Central memory CD8-positive, alpha-beta T cell (primary cell): ENCODE measurements around the gene FAIM2.
"Not testable (repeated sequence)": the region's sequence is repeated elsewhere in the genome, so short reads cannot be mapped to it uniquely, and the experiment has no call there.

Experiments used
- ATAC-seq: fragments of 150-1000 bp; cut with Tn5 transposase; replicated peaks from 2 replicates; pipeline ENCODE4 v1.10.0; 2022; ENCODE audit warnings: mild to moderate bottlenecking, moderate FRiP score, moderate number of reproducible peaks; ENCODE audit not compliant: poor library complexity, severe bottlenecking; ENCODE audit errors: extremely low read depth
- DNase-seq, 2 donors: peaks; one replicate each; pipeline ENCODE4 v3.0.0; 2021; ENCODE audit warnings: low spot score in 2 of 2
- H3K27ac Mint-ChIP-seq: one replicate; pipeline ENCODE4 v1.8.0; 2022; ENCODE audit warnings: low read depth, mild to moderate bottlenecking, moderate library complexity, mixed read lengths
- H3K27me3 Mint-ChIP-seq: one replicate; pipeline ENCODE4 v1.8.0; 2022; ENCODE audit warnings: mixed read lengths
- H3K36me3 Mint-ChIP-seq: one replicate; pipeline ENCODE4 v1.8.0; 2022; ENCODE audit warnings: mild to moderate bottlenecking, moderate library complexity, mixed read lengths; ENCODE audit not compliant: insufficient read depth
- H3K4me1 Mint-ChIP-seq: one replicate; pipeline ENCODE4 v1.8.0; 2022; ENCODE audit warnings: mixed read lengths
- H3K4me3 Mint-ChIP-seq: one replicate; pipeline ENCODE4 v1.8.0; 2022; ENCODE audit warnings: mild to moderate bottlenecking, moderate library complexity, mixed read lengths
- H3K9me3 Mint-ChIP-seq: one replicate; pipeline ENCODE4 v1.8.0; 2022; ENCODE audit warnings: mixed read lengths

The FAIM2 gene

DNA sequence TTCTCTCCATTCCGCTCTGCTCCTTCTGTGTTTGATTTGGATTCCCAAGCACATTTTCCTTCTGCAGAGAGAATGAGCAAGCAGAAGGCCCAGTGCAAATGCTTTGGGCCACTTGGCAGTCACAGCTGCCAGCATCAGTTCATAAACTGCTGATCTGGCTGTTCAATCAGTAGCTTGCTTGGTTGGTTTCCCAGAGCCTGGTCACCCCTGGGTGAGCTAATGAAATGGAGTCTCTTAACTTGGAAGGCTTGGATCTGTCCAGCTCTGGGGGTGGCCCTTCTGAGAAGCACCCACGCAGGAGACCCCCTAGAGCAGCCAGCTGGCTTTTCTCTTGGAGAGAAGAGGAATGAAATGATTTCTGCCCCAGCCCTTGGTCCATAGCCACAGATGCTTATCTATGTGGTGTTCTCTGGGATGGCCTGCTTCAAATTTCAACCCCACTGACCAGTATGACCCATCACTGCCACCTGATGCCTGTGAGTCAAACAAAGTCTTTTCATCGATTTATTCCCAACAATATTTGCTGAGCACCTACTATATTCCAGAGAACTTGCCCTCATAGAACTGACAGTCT lies 30.3 kb downstream of the FAIM2 start:
- Mint-ChIP-seq H3K9me3 (peaks cover 6% of the 10 kb centered on the region), H3K27me3 (no peaks in the 10 kb centered on the region), H3K4me3 (no peak overlapping the region), H3K27ac (no peak overlapping the region), H3K4me1 (no peaks in the 10 kb centered on the region), H3K36me3 (no peaks in the 10 kb centered on the region)
- no peak for DNase-seq
- ATAC-seq = no peak

DNA sequence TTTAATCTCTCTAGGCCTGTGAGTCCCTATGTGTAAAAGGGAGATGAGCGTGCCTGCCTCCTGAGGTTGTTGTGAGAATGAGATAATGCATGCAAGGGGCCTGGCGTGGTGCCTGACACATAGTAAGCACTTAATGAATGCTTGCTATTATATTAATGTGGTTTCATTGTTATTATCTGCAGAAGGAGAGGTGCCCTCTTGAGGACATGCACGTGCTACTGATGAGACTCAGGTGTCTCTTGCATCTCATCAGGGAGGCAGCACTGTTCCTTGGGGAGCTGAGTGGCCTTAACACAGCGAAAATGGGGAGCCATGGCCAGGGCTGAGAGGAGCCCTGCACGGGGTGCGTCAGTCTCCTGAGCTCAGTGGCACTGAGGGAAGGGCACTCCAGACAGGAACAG lies 30.9 kb downstream of the FAIM2 start:
- peaks cover 2% of the 10 kb centered on the region for H3K9me3 Mint-ChIP-seq
- no peaks in the 10 kb centered on the region for H3K4me1 Mint-ChIP-seq
- DNase-seq = no peak
- H3K36me3 Mint-ChIP-seq = no peaks in the 10 kb centered on the region
- no peak overlapping the region for H3K27ac Mint-ChIP-seq
- no peak overlapping the region for H3K4me3 Mint-ChIP-seq
- ATAC-seq = no peak
- no peaks in the 10 kb centered on the region for H3K27me3 Mint-ChIP-seq

DNA sequence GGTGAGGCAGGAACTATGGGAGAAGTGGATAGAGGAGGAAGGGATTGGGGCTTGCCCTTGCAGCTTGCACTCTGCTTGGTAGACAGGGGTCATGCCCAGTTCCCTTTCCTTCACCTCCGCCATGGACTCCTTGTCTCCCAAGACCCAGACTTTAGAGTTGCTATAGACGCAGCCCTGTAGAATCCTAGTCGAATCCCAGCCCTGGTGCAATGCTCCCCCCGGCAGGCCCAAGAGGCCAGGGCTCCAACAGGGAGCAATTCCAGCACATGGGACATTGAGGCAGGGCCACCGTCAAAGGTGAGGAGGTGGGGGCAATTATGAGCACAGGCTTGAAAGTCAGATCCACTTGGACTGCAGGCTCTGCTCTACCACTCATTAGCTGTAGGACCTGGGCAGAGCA lies 31.3 kb downstream of the FAIM2 start:
- ATAC-seq (no peak), DNase-seq (no peak)
- no peaks in the 10 kb centered on the region for H3K9me3 Mint-ChIP-seq
- no peaks in the 10 kb centered on the region for H3K27me3 Mint-ChIP-seq
- H3K4me3 Mint-ChIP-seq = no peak overlapping the region
- H3K36me3 Mint-ChIP-seq = no peaks in the 10 kb centered on the region
- no peak overlapping the region for H3K27ac Mint-ChIP-seq
- no peaks in the 10 kb centered on the region for H3K4me1 Mint-ChIP-seq

DNA sequence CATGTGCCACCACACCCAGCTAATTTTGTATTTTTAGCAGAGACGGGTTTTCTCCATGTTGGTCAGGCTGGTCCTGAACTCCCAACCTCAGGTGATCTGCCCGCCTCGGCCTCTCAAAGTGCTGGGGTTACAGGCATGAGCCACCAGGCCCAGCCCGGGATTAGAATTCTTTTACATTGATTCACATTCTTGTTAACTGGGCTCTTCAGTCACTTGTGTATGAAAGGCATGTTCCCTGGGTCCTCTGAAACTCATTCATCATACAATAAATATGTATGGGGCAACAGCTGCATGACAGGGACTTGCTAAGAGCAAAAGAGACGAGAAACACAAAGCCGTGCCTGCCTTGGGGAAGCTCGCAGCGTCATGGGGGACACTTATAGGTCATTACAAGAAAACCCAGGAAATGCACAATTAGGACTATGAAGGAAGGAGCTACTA lies 31.9 kb downstream of the FAIM2 start:
- not testable (repeated sequence) for H3K4me3 Mint-ChIP-seq, H3K36me3 Mint-ChIP-seq, ATAC-seq, H3K27me3 Mint-ChIP-seq, H3K27ac Mint-ChIP-seq, DNase-seq, H3K4me1 Mint-ChIP-seq, H3K9me3 Mint-ChIP-seq

DNA sequence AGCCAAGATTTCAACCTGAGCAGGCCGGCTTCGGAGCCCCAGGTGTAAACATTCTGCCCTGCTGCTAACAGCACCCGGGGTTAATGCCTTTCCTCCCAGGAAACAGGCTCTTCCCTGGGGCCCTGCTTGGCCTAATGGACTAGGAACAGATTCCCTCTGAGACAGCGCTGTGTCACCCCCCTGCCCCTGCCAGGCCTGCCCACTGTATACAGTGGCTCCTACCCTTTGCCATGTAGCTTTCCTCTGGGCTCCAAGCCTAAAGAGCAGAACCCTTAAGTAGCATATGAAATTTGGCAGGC lies 32.5 kb downstream of the FAIM2 start:
- Mint-ChIP-seq H3K4me1 (no peaks in the 10 kb centered on the region), H3K36me3 (no peaks in the 10 kb centered on the region), H3K9me3 (no peaks in the 10 kb centered on the region), H3K27ac (no peak overlapping the region), H3K4me3 (no peak overlapping the region), H3K27me3 (no peaks in the 10 kb centered on the region)
- DNase-seq (no peak), ATAC-seq (no peak)

DNA sequence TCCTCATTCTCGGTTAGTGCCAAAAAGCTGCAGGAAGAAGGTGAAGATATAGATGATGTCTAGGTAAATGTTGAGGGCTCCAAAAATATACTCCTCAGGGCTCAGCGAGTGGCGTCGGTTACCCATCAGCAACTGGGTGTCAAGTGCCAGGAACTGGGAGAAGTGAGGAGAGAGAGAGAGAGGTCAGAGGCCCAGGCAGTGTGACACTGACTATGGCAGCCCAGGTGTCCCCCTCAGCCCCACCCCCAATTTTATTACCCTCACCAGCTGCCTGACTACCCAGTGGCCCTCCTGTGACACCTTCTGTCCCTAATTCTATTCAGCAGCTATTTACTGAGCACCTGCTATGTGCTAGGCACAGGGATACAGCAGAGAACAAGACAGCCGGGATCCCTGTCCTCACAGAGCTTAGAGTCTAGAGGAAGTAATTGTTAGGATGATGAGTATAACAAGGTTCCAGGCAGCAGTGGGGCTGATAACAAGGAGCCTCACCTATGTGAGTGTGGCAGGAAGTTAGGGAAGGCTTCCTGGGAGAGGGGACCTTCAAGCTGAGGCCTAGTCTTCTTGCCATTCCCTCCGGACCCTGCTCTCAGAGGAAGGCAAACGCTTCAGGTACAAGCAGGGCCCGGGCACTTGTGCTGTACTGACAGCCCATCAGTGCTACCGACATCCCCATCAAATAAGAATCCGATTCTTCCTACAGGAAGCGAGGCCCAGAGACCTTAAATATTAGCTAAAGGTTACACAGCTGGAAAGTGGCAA lies 33.0 kb downstream of the FAIM2 start:
- Mint-ChIP-seq H3K4me3 (no peak overlapping the region), H3K4me1 (no peaks in the 10 kb centered on the region), H3K27me3 (peaks cover 4% of the 10 kb centered on the region), H3K36me3 (no peaks in the 10 kb centered on the region), H3K9me3 (no peaks in the 10 kb centered on the region), H3K27ac (no peak overlapping the region)
- no peak for ATAC-seq
- no peak for DNase-seq

DNA sequence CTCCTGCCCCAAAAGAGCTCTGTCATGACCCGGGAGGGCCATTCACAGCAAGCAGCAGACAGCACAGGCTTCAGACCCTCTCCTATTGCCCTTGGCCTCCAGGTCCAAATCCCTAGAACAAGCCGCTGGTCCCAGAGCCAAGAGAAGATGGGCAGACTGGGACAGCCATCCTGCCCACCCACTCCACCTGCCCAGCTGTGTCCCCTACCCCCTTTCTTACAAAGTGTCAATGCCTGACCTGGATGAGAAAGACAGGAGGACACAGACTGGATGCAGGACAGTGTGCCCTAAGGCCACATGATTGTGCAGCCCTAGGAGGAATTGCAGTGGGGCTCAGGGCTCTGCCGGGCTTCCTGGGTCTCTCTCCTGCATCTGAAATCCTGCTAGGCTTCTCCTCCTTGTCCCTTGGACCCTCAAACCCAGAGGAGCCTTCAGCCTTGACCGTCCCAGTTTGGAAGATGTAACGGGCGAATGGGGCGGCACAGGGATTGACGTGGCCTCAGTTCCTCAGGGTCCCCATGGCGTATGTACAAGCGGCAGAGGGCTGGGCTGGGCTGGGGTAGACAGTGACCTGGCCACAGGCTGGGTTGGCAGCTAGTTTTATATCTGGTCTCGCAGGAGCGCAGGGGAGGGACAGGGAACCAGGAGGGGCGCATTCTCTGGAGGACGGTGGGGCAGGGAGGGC lies 33.7 kb downstream of the FAIM2 start:
- no peaks in the 10 kb centered on the region for H3K4me1 Mint-ChIP-seq
- H3K27ac Mint-ChIP-seq = no peak overlapping the region
- H3K9me3 Mint-ChIP-seq = no peaks in the 10 kb centered on the region
- ATAC-seq (no peak), DNase-seq (no peak)
- H3K36me3 Mint-ChIP-seq = no peaks in the 10 kb centered on the region
- no peak overlapping the region for H3K4me3 Mint-ChIP-seq
- H3K27me3 Mint-ChIP-seq = peaks cover 11% of the 10 kb centered on the region

DNA sequence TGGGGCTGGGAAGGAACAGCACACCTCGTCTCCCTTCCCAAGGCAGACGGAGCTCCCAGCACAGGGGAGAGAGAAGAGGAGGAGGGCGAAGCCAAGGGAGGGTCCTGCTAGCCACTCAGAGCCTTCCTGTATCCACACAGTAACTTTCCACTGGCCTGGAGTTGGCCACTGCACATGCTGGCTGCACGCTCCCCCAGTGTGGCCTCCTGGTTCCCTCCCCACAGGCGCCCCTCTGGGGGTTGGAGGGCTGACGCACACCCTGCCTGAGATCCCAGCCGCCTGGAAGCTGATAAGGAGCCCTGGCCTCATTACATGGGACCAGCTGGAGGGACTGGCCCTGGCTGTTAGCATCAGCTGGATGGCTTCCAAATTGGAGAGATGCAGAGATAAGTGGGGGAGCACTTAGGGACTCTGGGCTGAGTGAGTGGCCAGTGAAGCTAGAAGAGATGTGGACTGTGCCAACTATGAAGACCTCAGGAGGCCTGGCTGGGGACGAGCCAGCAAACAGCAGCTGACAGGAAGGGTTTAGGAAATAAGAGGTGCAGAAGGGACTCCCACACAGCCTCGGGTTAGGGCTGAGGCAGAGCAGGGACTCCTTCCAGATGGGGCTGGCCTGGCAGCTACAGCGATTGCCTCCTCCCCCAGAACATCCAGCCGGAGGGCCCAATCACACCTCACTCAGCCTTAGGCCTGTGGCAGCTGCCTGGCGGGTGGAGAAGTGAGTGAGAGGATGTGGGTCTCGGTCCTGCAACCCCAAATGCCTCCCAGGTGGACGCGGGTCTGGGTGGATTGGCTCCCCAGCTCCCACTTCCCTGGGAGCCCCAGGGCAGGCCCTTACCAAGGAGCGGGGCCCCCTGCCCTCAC lies 34.5 kb downstream of the FAIM2 start:
- Mint-ChIP-seq H3K27me3 (peaks cover 19% of the 10 kb centered on the region), H3K36me3 (no peaks in the 10 kb centered on the region), H3K27ac (no peak overlapping the region), H3K4me1 (no peaks in the 10 kb centered on the region), H3K9me3 (no peaks in the 10 kb centered on the region), H3K4me3 (no peak overlapping the region)
- ATAC-seq (no peak), DNase-seq (no peak)

DNA sequence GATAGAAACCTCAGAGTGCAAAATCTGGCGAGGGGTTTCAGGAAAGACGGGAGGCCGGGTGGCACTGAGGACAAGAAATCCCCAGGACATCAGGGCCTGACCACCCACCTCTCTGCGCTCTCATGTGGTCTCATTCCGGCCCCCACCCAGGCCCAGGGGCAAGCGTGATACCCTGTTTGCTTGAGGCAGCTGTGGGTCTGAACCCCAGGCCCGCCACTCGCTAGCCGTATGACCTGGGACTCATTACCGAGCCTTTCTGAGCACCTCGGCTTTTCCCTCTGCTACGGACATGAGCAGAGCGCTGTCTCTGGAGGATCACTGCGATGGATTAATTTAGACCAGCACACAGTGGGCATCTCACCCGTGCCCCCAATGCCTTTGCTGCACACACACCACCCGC lies 35.3 kb downstream of the FAIM2 start:
- Mint-ChIP-seq H3K4me1 (no peaks in the 10 kb centered on the region), H3K27me3 (peaks cover 21% of the 10 kb centered on the region), H3K4me3 (no peak overlapping the region), H3K27ac (no peak overlapping the region), H3K36me3 (no peaks in the 10 kb centered on the region), H3K9me3 (no peaks in the 10 kb centered on the region)
- DNase-seq (no peak), ATAC-seq (no peak)

DNA sequence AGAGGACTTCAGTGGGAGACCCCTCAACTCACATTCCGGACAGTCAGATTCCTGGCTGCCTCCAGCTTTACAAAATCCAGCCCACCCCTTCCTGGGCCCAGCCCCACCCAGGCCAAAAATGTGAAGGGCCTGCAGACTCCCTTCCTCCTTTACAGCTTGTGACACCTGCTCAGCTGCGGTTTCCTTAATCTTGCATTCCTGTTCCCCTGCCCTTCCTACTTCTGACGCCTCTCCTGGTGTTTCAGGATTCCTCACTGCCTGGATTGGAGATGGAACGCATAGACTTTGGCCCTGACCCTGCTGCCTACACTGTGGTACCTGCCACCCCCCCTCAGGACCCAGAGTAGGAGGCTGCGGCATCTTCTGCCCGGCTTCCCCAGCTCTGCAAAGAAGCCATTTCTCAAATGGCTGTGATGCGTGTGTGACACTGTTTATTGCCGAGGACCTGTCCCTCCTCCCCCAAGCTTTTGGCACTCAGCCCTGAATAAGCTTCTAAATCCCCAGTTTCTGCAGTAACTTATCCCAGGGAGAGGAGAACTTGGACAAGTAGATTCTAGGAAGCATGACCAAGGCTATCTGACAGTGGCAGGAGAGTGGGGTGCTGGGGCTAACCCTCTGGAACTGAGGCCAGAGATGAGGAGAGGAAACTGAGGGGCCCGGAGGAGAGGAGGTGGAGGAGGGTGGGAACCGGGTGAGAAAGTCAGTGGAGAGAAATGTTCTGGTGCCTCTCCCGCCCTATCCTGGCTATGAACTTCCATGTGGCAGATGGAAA lies 35.9 kb downstream of the FAIM2 start:
- H3K4me3 Mint-ChIP-seq = no peak overlapping the region
- H3K27me3 Mint-ChIP-seq = peaks cover 21% of the 10 kb centered on the region
- H3K9me3 Mint-ChIP-seq = no peaks in the 10 kb centered on the region
- DNase-seq (no peak), ATAC-seq (no peak)
- H3K4me1 Mint-ChIP-seq = no peaks in the 10 kb centered on the region
- no peak overlapping the region for H3K27ac Mint-ChIP-seq
- no peaks in the 10 kb centered on the region for H3K36me3 Mint-ChIP-seq

DNA sequence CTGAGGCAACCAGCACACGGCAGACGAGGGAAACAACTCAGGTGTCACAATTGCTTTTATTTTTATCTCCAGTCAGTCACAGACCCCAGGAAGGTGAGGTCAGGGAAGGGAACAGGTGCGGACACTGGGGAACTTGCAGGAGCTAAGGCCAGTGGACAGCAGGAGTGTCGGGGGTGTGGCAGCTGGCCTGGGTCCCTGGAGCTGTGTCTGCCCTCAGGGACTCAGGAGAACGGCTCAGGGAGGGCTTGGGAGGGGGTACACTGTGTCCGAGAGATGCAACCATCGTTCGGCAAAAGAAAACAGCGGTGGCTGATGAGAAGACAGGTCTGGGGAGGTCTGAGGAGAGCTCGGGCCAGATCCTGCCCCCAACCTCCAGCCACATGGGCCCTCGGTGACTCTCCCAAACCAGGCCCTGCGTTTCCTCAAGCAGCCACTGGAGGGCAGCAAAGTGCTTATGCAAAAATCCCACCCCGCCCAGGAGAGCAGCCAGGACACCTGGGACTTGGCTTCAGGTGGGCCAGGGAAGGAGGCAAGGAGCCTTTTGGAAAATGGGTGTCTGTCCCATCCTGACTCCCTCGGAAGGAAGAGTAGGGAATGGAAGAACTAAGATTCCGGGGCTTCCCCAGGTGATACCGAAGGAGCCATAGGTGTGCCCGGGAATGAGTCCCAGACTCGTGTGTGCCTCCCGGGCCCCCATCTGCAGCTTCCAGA lies 36.7 kb downstream of the FAIM2 start:
- no peak overlapping the region for H3K27ac Mint-ChIP-seq
- no peaks in the 10 kb centered on the region for H3K36me3 Mint-ChIP-seq
- H3K27me3 Mint-ChIP-seq = peaks cover 21% of the 10 kb centered on the region
- H3K4me3 Mint-ChIP-seq = no peak overlapping the region
- ATAC-seq = peak; percentile 58
- no peaks in the 10 kb centered on the region for H3K9me3 Mint-ChIP-seq
- no peaks in the 10 kb centered on the region for H3K4me1 Mint-ChIP-seq
- peak; percentile 61 to 71 for DNase-seq

DNA sequence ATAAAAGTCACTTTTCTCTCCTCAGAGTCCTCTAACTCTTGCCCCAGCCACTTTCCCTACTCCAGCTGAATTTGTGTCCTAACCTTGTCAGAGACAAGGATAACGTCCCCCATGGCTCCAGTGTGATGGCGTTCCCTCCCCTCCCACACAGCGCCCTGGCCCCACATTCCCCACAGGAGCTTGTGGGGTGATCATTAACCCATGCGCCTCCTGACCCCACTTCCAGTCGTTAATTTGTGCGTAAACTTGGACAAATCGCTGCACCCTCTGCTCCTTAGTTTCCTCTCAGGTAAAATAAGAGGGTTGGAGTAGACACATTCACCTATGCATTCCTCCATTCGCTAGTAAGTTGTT lies 37.9 kb downstream of the FAIM2 start:
- no peak for DNase-seq
- Mint-ChIP-seq H3K27ac (no peak overlapping the region), H3K36me3 (no peaks in the 10 kb centered on the region), H3K27me3 (peaks cover 21% of the 10 kb centered on the region), H3K4me1 (no peaks in the 10 kb centered on the region), H3K4me3 (no peak overlapping the region), H3K9me3 (no peaks in the 10 kb centered on the region)
- no peak for ATAC-seq
